Tibial nerve (tissue), 4 donors: ENCODE measurements around the gene NUMB.

Experiments used
- CTCF ChIP-seq, 5 experiments: fragments of 200-600 bp in 3 of 5; fragments of 450-650 bp in 2 of 5; sonication (generic) in 3 of 5; IDR thresholded peaks; one replicate each; pipeline ENCODE4 v1.5.1; 2016 to 2019; ENCODE audit warnings: antibody characterized with exemption in 5 of 5, mild to moderate bottlenecking in 3 of 5, moderate library complexity in 2 of 5
- EP300 ChIP-seq, 2 donors: sonication (generic); formaldehyde crosslinking; IDR thresholded peaks; one replicate each; pipeline ENCODE4 v1.6.1; 2017; ENCODE audit warnings: antibody characterized with exemption in 2 of 2, mild to moderate bottlenecking in 1 of 2
- POLR2A ChIP-seq, 2 donors: fragments of 450-650 bp; IDR thresholded peaks; one replicate each; pipeline ENCODE4 v1.6.1; 2017; ENCODE audit warnings: antibody characterized with exemption in 2 of 2, mild to moderate bottlenecking in 2 of 2, moderate library complexity in 2 of 2

DNA sequence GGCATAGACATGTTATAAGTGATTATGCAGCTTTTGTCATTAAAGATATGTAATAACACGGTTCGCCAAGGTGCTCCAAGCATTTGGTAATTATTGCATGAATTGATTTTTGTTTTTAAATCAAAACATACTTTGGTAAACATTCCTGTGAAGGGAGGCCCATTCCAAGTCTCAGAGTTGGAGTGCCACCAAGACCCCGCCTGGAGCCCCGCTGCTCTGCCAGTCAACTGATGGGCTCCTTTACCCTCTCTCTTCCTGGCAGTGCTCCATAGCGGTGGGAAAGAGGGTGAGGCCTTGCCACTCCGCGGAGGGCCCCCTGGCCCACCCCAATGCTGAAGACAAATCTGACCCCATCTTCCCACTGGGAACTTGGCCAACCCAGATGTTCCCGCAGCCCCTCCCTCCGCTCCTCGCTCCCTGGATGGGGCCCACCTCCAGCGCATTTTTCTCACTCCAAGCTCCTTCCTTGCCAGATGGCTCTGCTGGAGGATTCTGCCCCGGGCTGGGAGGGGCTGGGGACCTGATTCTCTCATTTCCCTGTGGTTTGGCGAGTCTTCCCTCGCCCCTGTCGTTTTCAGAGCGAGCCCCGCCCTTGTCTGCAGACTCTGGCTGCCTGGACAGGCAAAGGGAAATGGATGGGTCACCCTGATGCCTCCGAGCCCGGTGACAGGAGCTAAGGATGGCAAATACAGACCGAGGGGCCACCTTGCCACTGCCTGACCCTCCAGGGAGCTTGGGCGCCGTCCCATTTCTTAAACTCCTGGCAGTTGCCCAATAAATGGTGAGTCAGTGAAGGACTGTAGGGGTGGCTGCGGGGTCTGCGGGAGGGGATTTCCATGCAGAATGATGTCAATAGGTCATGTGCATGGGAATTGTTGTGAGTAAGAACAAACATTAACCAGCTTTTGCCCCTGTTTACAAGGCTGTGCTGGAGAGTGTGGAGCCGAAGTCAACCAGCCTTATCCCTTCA is 230.2 kb downstream of the NUMB start:
- no peak for TF ChIP-seq CTCF (IDR thresholded peaks at IDR 0.05)
- TF ChIP-seq POLR2A (IDR thresholded peaks at IDR 0.05), result no peak
- TF ChIP-seq EP300 (IDR thresholded peaks at IDR 0.05), result no peak
